DND-41 (cell line): ENCODE measurements around the gene PTBP1.

Experiments used
- EZH2 ChIP-seq: IDR thresholded peaks from 3 replicates; pipeline ENCODE4 v1.6.1; 2012; ENCODE audit warnings: borderline replicate concordance, low read depth, mild to moderate bottlenecking, moderate library complexity, low read length, inconsistent platforms; ENCODE audit not compliant: severe bottlenecking
- TF ChIP-seq, protein P1 (sequence below): IDR thresholded peaks from 2 replicates; pipeline ENCODE4 v1.5.1; 2012; ENCODE audit warnings: borderline replicate concordance, low read length, moderate library complexity, mild to moderate bottlenecking; ENCODE audit not compliant: poor library complexity, severe bottlenecking; ENCODE audit errors: extremely low read depth

DNA sequence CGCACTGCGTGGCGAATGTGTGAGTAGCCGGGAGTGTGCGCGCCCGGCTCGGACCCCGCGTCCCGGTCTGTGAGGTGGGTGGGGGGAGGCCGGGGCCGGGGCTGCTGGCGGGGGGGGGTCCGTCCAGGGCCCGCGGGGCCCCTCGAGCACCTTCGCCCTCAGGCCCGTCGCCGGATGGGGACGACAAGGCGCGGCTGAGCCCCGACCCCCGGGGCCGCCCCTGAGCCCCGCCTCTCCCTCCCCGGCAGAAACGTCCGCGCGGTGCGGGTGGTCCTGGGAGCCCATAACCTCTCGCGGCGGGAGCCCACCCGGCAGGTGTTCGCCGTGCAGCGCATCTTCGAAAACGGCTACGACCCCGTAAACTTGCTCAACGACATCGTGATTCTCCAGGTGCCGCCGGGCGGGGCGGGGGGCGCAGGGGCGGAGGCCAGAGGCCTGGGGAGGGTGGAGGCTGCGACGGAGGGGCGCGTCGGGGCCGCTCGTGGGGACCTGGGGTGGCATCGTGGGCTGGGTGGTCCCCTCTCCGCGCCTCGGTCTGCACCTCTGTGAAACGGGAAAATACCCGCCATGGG is 55.8 kb downstream of the PTBP1 start:
- TF ChIP-seq, protein P1, sequence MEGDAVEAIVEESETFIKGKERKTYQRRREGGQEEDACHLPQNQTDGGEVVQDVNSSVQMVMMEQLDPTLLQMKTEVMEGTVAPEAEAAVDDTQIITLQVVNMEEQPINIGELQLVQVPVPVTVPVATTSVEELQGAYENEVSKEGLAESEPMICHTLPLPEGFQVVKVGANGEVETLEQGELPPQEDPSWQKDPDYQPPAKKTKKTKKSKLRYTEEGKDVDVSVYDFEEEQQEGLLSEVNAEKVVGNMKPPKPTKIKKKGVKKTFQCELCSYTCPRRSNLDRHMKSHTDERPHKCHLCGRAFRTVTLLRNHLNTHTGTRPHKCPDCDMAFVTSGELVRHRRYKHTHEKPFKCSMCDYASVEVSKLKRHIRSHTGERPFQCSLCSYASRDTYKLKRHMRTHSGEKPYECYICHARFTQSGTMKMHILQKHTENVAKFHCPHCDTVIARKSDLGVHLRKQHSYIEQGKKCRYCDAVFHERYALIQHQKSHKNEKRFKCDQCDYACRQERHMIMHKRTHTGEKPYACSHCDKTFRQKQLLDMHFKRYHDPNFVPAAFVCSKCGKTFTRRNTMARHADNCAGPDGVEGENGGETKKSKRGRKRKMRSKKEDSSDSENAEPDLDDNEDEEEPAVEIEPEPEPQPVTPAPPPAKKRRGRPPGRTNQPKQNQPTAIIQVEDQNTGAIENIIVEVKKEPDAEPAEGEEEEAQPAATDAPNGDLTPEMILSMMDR, result no peak
- no peak for TF ChIP-seq EZH2
